ENCODE measurements around the gene ZC3H18. TPM values are rescaled to one million over a fixed set of nuclear protein-coding genes. Genes with fewer than 3 reads are reported as not detected.

ZC3H18 gene
- total RNA-seq, 1 donor from 2014 or later = 50.2 TPM

DNA sequence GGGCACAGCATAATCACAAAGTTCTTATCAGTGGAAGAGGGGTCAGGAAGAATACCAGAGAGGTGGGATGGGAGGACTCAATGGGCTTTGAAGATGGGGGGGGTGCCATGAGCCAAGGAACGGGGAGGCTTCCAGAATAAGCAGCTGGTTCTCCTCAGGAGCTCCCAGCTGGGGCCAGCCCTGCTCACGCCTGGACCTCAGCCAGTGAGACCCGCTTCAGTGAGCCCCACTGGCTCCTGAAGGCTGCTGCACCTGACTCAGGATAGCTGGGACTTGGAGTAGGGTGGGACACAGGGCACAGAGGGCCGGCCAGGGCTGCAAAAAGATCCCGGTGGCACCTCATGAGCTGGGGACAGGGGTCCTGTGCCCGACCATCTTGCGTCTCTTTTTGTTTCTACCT lies 24.4 kb upstream of the ZC3H18 start:
- H3K4me3 Mint-ChIP-seq (ENCODE audit: unreplicated experiment) = no peak overlapping the region
- DNase-seq (ENCODE audit: extremely low spot score, unreplicated experiment) = no peak

GRCh38 chr16:88548131-88548874 lies 21.9 kb upstream of the ZC3H18 start:
- Mint-ChIP-seq H3K4me3 (ENCODE audit: unreplicated experiment) (no peak overlapping the region), H3K27ac (ENCODE audit: unreplicated experiment) (no peak overlapping the region), H3K36me3 (ENCODE audit: unreplicated experiment) (peaks cover 4% of the 10 kb centered on the region), H3K4me1 (ENCODE audit: unreplicated experiment) (peaks cover 9% of the 10 kb centered on the region), H3K27me3 (ENCODE audit: unreplicated experiment) (peaks cover 12% of the 10 kb centered on the region), H3K9me3 (ENCODE audit: unreplicated experiment) (peaks cover 5% of the 10 kb centered on the region)
- no peak for TF ChIP-seq CTCF (IDR thresholded peaks at IDR 0.05)
- DNase-seq (ENCODE audit: extremely low spot score, unreplicated experiment) = no peak

More for the DNA sequence above, 24.4 kb upstream of the ZC3H18 start:
- no peak for TF ChIP-seq CTCF (IDR thresholded peaks at IDR 0.05)
- Mint-ChIP-seq H3K27ac (ENCODE audit: unreplicated experiment) (no peak overlapping the region), H3K27me3 (ENCODE audit: unreplicated experiment) (peaks cover 9% of the 10 kb centered on the region), H3K4me1 (ENCODE audit: unreplicated experiment) (no peaks in the 10 kb centered on the region), H3K9me3 (ENCODE audit: unreplicated experiment) (peaks cover 8% of the 10 kb centered on the region), H3K36me3 (ENCODE audit: unreplicated experiment) (peaks cover 4% of the 10 kb centered on the region)

- no peaks in the 10 kb centered on the region for H3K9me3 Mint-ChIP-seq (ENCODE audit: unreplicated experiment)
- H3K27me3 Mint-ChIP-seq (ENCODE audit: unreplicated experiment) = peaks cover 19% of the 10 kb centered on the region
- H3K36me3 Mint-ChIP-seq (ENCODE audit: unreplicated experiment) = no peaks in the 10 kb centered on the region
- H3K4me1 Mint-ChIP-seq (ENCODE audit: unreplicated experiment) = peaks cover 9% of the 10 kb centered on the region
- no peak overlapping the region for H3K4me3 Mint-ChIP-seq (ENCODE audit: unreplicated experiment)
- no peak overlapping the region for H3K27ac Mint-ChIP-seq (ENCODE audit: unreplicated experiment)
- no peak for TF ChIP-seq CTCF (IDR thresholded peaks at IDR 0.05)
- no peak for DNase-seq (ENCODE audit: extremely low spot score, unreplicated experiment)
Observed at GRCh38 chr16:88548985-88549384, 21.2 kb upstream of the ZC3H18 start.

GRCh38 chr16:88549671-88550245 lies 20.4 kb upstream of the ZC3H18 start:
- Mint-ChIP-seq H3K4me1 (ENCODE audit: unreplicated experiment) (peaks cover 9% of the 10 kb centered on the region), H3K27me3 (ENCODE audit: unreplicated experiment) (peaks cover 20% of the 10 kb centered on the region), H3K4me3 (ENCODE audit: unreplicated experiment) (no peak overlapping the region), H3K27ac (ENCODE audit: unreplicated experiment) (no peak overlapping the region), H3K36me3 (ENCODE audit: unreplicated experiment) (no peaks in the 10 kb centered on the region), H3K9me3 (ENCODE audit: unreplicated experiment) (no peaks in the 10 kb centered on the region)
- DNase-seq (ENCODE audit: extremely low spot score, unreplicated experiment) = no peak
- TF ChIP-seq CTCF (IDR thresholded peaks at IDR 0.05) = no peak

GRCh38 chr16:88550246-88550661 lies 19.9 kb upstream of the ZC3H18 start:
- TF ChIP-seq CTCF (IDR thresholded peaks at IDR 0.05) = no peak
- H3K36me3 Mint-ChIP-seq (ENCODE audit: unreplicated experiment) = no peaks in the 10 kb centered on the region
- no peak overlapping the region for H3K27ac Mint-ChIP-seq (ENCODE audit: unreplicated experiment)
- peaks cover 9% of the 10 kb centered on the region for H3K4me1 Mint-ChIP-seq (ENCODE audit: unreplicated experiment)
- no peak overlapping the region for H3K4me3 Mint-ChIP-seq (ENCODE audit: unreplicated experiment)
- H3K27me3 Mint-ChIP-seq (ENCODE audit: unreplicated experiment) = peaks cover 25% of the 10 kb centered on the region
- DNase-seq (ENCODE audit: extremely low spot score, unreplicated experiment) = no peak
- no peaks in the 10 kb centered on the region for H3K9me3 Mint-ChIP-seq (ENCODE audit: unreplicated experiment)

Measured in osteocyte (in vitro differentiated cells).